WERI-Rb-1 (cell line): ENCODE results near the gene MYOM3.

ENCODE experiments used
- DNase-seq: peaks from one replicate; pipeline ENCODE4 v3.0.0-alpha.2; 2020
- H3K27ac ChIP-seq: fragments of 250-450 bp; sonication (Bioruptor Pico); 2 replicates; pipeline ENCODE4 v1.5.1; 2020; ENCODE audit warnings: mild to moderate bottlenecking, moderate library complexity
- H3K27me3 ChIP-seq: fragments of 250-450 bp; sonication (Bioruptor Pico); 2 replicates; pipeline ENCODE4 v1.5.1; 2021; ENCODE audit warnings: mild to moderate bottlenecking, low read depth, moderate library complexity; ENCODE audit not compliant: insufficient read depth, severe bottlenecking
- H3K36me3 ChIP-seq: fragments of 250-450 bp; sonication (Bioruptor Pico); 2 replicates; pipeline ENCODE4 v1.5.1; 2020; ENCODE audit warnings: mild to moderate bottlenecking, moderate library complexity
- H3K4me3 ChIP-seq: 2 replicates; pipeline ENCODE4 v1.5.1; 2011; ENCODE audit warnings: low read depth, mild to moderate bottlenecking, control low read depth, low read length
- H3K9me3 ChIP-seq: fragments of 250-450 bp; sonication (Bioruptor Pico); 2 replicates; pipeline ENCODE4 v1.5.1; 2021; ENCODE audit warnings: mild to moderate bottlenecking, moderate library complexity; ENCODE audit not compliant: severe bottlenecking
- CTCF ChIP-seq: IDR thresholded peaks from 2 replicates; pipeline ENCODE4 v1.5.1; 2011; ENCODE audit warnings: low read depth, mild to moderate bottlenecking, control low read depth, inconsistent platforms, low read length

The MYOM3 gene

GRCh38 chr1:24104854-24105253 lies 7.1 kb downstream of the MYOM3 start:
- no peak overlapping the region for H3K4me3 ChIP-seq
- no peaks in the 10 kb centered on the region for H3K36me3 ChIP-seq
- H3K9me3 ChIP-seq: no peaks in the 10 kb centered on the region
- H3K27ac ChIP-seq: no peak overlapping the region
- no peaks in the 10 kb centered on the region for H3K27me3 ChIP-seq
- no peak for DNase-seq
- no peak for TF ChIP-seq CTCF

DNA sequence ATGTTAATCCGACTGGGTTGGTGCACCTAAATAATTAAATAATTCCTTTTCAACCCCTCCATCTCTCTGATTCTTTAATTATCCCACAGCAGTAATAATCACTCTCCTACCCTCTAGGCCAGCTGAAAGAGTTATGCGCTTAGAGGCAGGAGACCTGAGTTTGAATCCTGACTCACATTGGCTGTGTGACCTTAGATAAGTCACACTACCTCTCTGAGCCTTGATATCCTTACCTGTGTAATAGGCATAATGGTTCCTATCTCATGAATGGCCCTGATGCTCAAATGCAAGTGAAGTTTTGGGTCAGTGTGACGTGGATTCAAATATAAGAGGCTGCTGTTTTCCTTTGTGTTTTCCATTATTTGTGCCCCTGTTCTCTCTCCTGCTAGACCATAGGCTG lies 8.1 kb downstream of the MYOM3 start:
- Histone ChIP-seq H3K36me3 (no peaks in the 10 kb centered on the region), H3K4me3 (no peak overlapping the region), H3K27ac (no peak overlapping the region), H3K9me3 (no peaks in the 10 kb centered on the region), H3K27me3 (no peaks in the 10 kb centered on the region)
- DNase-seq: no peak
- TF ChIP-seq CTCF: no peak

DNA sequence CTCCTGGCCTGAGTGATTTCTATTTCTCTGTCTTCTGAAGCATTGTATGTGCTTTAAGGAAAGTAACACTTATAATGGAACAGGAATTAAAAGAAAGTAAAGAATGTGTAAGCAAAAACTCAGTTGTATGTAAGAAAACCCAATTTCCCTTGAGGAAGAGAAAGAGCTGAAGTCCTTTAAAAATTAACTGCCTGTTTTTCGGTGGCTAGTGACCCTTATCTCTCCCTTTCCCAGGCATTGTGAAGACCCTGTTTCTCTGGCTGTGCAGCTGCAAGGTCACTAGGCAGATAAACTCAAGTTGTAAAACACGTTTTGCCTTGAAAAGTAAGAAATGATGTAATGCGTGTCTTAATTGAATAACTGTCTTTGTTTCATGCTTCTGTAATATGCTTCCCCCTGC lies 8.5 kb downstream of the MYOM3 start:
- TF ChIP-seq CTCF: no peak
- H3K4me3 ChIP-seq: no peak overlapping the region
- H3K27ac ChIP-seq: no peak overlapping the region
- H3K27me3 ChIP-seq: no peaks in the 10 kb centered on the region
- DNase-seq: no peak
- no peaks in the 10 kb centered on the region for H3K9me3 ChIP-seq
- H3K36me3 ChIP-seq: no peaks in the 10 kb centered on the region

DNA sequence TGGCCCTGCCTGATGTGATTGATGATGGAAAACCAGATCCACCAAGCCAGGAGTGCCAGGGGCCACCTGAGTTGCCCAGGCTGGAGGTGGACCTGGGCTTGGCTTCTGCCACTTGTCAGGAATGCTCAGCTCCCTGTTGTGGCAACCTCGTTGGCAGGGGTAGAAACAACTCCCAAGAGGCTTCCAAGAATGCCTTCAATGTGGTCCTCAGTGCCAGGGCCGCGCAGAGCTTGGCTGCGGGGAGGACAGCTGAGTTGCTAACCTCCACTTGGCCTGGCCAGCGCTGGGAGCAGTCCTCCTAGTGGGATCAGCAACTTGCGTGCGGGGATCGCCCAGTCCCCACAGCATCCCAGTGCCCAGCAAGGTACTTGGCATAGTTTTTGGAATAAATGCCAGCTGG lies 9.0 kb downstream of the MYOM3 start:
- H3K36me3 ChIP-seq: no peaks in the 10 kb centered on the region
- H3K27ac ChIP-seq: no peak overlapping the region
- no peak for TF ChIP-seq CTCF
- H3K27me3 ChIP-seq: no peaks in the 10 kb centered on the region
- no peak for DNase-seq
- no peaks in the 10 kb centered on the region for H3K9me3 ChIP-seq
- H3K4me3 ChIP-seq: no peak overlapping the region

DNA sequence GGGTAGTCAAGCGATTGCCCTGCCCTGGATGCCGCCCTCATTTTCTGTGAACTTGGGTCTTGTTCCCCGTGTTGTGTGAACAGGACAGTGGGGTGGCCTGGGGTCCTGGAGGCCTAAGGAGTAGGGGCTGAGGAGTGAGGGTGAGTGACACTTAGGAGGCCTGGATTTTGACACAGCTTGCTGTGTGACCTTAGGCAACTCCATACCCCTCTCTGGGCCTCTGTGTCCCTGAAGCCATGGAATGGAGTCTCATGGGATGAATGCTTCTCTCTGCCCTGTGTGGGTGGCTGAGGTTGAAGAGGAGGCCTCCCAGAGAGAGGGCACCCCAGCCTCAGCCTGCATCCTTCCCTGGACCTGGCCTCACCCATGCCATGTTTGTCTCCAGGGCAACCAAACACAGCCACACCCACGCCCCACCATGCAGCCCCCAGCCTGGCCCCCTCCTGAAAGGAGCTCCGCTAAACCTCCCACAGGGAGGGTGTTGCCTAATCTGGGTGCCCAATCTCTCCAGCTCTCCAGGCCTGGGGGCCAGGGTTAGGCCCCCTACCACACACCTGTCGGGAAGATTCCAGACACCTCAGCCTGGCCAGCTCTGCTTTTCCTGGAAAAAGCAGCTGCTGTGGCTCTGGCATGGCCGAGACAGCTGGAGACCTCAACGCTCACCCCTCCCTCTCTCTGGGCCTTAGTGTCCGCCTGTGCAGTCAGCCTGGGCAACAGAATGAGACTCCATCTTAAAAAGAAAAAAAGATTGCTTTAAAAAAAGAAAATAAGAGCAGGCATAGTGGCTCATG lies 9.9 kb downstream of the MYOM3 start:
- no peak for DNase-seq
- Histone ChIP-seq H3K27ac (no peak overlapping the region), H3K9me3 (no peaks in the 10 kb centered on the region), H3K36me3 (no peaks in the 10 kb centered on the region), H3K27me3 (no peaks in the 10 kb centered on the region), H3K4me3 (no peak overlapping the region)
- TF ChIP-seq CTCF: no peak
